MCF 10A (cell line): ENCODE data around the gene ARFGAP3. TPM values are rescaled to one million over a fixed set of nuclear protein-coding genes. Genes with fewer than 3 reads are reported as not detected.

Experiments
- BruUV-seq: library from RNA; stranded (reverse); fragments of 400-500 nt; replicated peaks from 2 replicates; lab custom pipeline; 2021; lab: Mats Ljungman, UMichigan
- CTCF ChIA-PET: fragments of 300-600 bp; sonication (Branson Sonifier 250); formaldehyde crosslinking; extraction: SDS; loops from one replicate; lab custom pipeline; 2021; ENCODE audit warnings: antibody characterized with exemption, inconsistent platforms; lab: Yijun Ruan, JAX
- POLR2A ChIA-PET: fragments of 300-600, 350-650 bp; sonication (Branson Sonifier 250); formaldehyde crosslinking; extraction: SDS; loops from one replicate; lab custom pipeline; 2020; ENCODE audit warnings: antibody characterized with exemption, inconsistent platforms; lab: Yijun Ruan, JAX
- DNase-seq: peaks from one replicate; pipeline ENCODE4 v3.0.0-alpha.2; 2018; ENCODE audit not compliant: unreplicated experiment
- H3K27ac Mint-ChIP-seq: one replicate; pipeline ENCODE4 v1.8.0; 2022; ENCODE audit warnings: mild to moderate bottlenecking, low read depth, mixed read lengths; ENCODE audit not compliant: unreplicated experiment
- H3K27me3 Mint-ChIP-seq: one replicate; pipeline ENCODE4 v1.8.0; 2022; ENCODE audit warnings: mixed read lengths; ENCODE audit not compliant: insufficient read depth, unreplicated experiment
- H3K36me3 Mint-ChIP-seq: one replicate; pipeline ENCODE4 v1.8.0; 2022; ENCODE audit warnings: mild to moderate bottlenecking, moderate library complexity, mixed read lengths; ENCODE audit not compliant: insufficient read depth, unreplicated experiment
- H3K4me1 Mint-ChIP-seq: one replicate; pipeline ENCODE4 v1.8.0; 2022; ENCODE audit warnings: mixed read lengths; ENCODE audit not compliant: insufficient read depth, unreplicated experiment
- H3K4me3 Mint-ChIP-seq: one replicate; pipeline ENCODE4 v1.8.0; 2022; ENCODE audit warnings: mild to moderate bottlenecking, moderate library complexity, mixed read lengths; ENCODE audit not compliant: unreplicated experiment
- H3K9me3 Mint-ChIP-seq: one replicate; pipeline ENCODE4 v1.8.0; 2022; ENCODE audit warnings: mixed read lengths; ENCODE audit not compliant: unreplicated experiment
- CTCF ChIP-seq: fragments of 200-600 bp; IDR thresholded peaks from one replicate; pipeline ENCODE4 v1.8.0; 2022; ENCODE audit warnings: antibody characterized with exemption, mild to moderate bottlenecking; ENCODE audit not compliant: unreplicated experiment
- intact Hi-C: fragments of 100-400 bp; cut with micrococcal nuclease; formaldehyde crosslinking; loops from 2 replicates; pipeline ENCODE4 v1.14.1; 2022
- total RNA-seq: library from RNA; stranded (reverse); gene quantifications from 2 replicates; pipeline ENCODE4 v1.2.3, GENCODE V29; 2022

ARFGAP3 gene
- total RNA-seq, 1 experiment from 2014 or later, result 67.1 TPM

- Mint-ChIP-seq H3K36me3 (peaks cover 52% of the 10 kb centered on the region), H3K4me1 (no peaks in the 10 kb centered on the region), H3K4me3 (no peak overlapping the region), H3K9me3 (no peaks in the 10 kb centered on the region), H3K27ac (no peak overlapping the region), H3K27me3 (no peaks in the 10 kb centered on the region)
- POLR2A ChIA-PET, result no interaction called here
- no peak for TF ChIP-seq CTCF
- intact Hi-C loops, result loop anchor here (5.0 kb wide), 1 partner anchor 87 kb away; no protein-coding TSS in a partner anchor
- CTCF ChIA-PET, result interaction anchor here (1.5 kb wide), 1 partner anchor 46 kb away, joined by 4 read pairs; no protein-coding TSS in a partner anchor
- no peak for DNase-seq
- BruUV-seq, result no TSS peak
These were observed 12.4 kb upstream of the ARFGAP3 start for GRCh38 chr22:42869463-42869862.

GRCh38 chr22:42868751-42869251, 11.7 kb upstream of the ARFGAP3 start:
- no peaks in the 10 kb centered on the region for H3K4me1 Mint-ChIP-seq
- intact Hi-C loops, result loop anchor here (5.0 kb wide), 1 partner anchor 86 kb away; no protein-coding TSS in a partner anchor
- BruUV-seq, result no TSS peak
- no peaks in the 10 kb centered on the region for H3K9me3 Mint-ChIP-seq
- POLR2A ChIA-PET, result interaction anchor here (1.2 kb wide), 1 partner anchor 8 kb away, joined by 3 read pairs; no protein-coding TSS in a partner anchor
- no peak overlapping the region for H3K27ac Mint-ChIP-seq
- peaks cover 46% of the 10 kb centered on the region for H3K36me3 Mint-ChIP-seq
- no peaks in the 10 kb centered on the region for H3K27me3 Mint-ChIP-seq
- no peak for DNase-seq
- no peak for TF ChIP-seq CTCF
- CTCF ChIA-PET, result interaction anchor here (0.6 to 2.9 kb wide), 13 partner anchors 8 to 244 kb away, joined by 3 to 17 read pairs (median 4); no protein-coding TSS in a partner anchor
- no peak overlapping the region for H3K4me3 Mint-ChIP-seq

GRCh38 chr22:42866100-42866499, 9.0 kb upstream of the ARFGAP3 start:
- H3K4me3 Mint-ChIP-seq, result no peak overlapping the region
- no peaks in the 10 kb centered on the region for H3K27me3 Mint-ChIP-seq
- ChIA-PET CTCF (interaction anchor here (0.6 to 2.9 kb wide), 3 partner anchors 11 to 194 kb away, joined by 3 to 17 read pairs (median 4); no protein-coding TSS in a partner anchor), POLR2A (interaction anchor here (0.7 to 1.4 kb wide), 2 partner anchors 81 to 94 kb away, joined by 3 read pairs; no protein-coding TSS in a partner anchor)
- no peak for DNase-seq
- TF ChIP-seq CTCF, result no peak
- peaks cover 7% of the 10 kb centered on the region for H3K4me1 Mint-ChIP-seq
- BruUV-seq, result no TSS peak
- H3K27ac Mint-ChIP-seq, result no peak overlapping the region
- intact Hi-C loops, result loop anchor here (5.0 kb wide), 1 partner anchor 84 kb away; no protein-coding TSS in a partner anchor
- H3K9me3 Mint-ChIP-seq, result no peaks in the 10 kb centered on the region
- H3K36me3 Mint-ChIP-seq, result peaks cover 23% of the 10 kb centered on the region

GRCh38 chr22:42865536-42865935, 8.5 kb upstream of the ARFGAP3 start:
- intact Hi-C loops, result loop anchor here (5.0 kb wide), 1 partner anchor 83 kb away; no protein-coding TSS in a partner anchor
- Mint-ChIP-seq H3K4me1 (peaks cover 7% of the 10 kb centered on the region), H3K9me3 (no peaks in the 10 kb centered on the region), H3K27me3 (no peaks in the 10 kb centered on the region), H3K27ac (no peak overlapping the region), H3K36me3 (peaks cover 23% of the 10 kb centered on the region), H3K4me3 (no peak overlapping the region)
- ChIA-PET CTCF (interaction anchor here (0.6 to 0.7 kb wide), 2 partner anchors 193 to 225 kb away, joined by 4 read pairs; no protein-coding TSS in a partner anchor), POLR2A (no interaction called here)
- no TSS peak for BruUV-seq
- no peak for DNase-seq
- TF ChIP-seq CTCF, result no peak
